Ovary (tissue), 3 donors: ENCODE results near the gene TFDP1.

Experiments
- POLR2A ChIP-seq: fragments of 450-650 bp; IDR thresholded peaks from one replicate; pipeline ENCODE4 v1.6.1; 2017; ENCODE audit warnings: antibody characterized with exemption, mild to moderate bottlenecking, moderate library complexity
- TF ChIP-seq, protein P1 (sequence below), 3 donors: fragments of 450-650 bp in 2 of 3; fragments of 200-600 bp in 1 of 3; IDR thresholded peaks; one replicate each; pipeline versions ENCODE4 v1.5.1 to v1.8.0; 2016 to 2022; ENCODE audit warnings: antibody characterized with exemption in 3 of 3, mild to moderate bottlenecking in 1 of 3
- donor health status: DM: no; HTN: no; CAD: no.

DNA sequence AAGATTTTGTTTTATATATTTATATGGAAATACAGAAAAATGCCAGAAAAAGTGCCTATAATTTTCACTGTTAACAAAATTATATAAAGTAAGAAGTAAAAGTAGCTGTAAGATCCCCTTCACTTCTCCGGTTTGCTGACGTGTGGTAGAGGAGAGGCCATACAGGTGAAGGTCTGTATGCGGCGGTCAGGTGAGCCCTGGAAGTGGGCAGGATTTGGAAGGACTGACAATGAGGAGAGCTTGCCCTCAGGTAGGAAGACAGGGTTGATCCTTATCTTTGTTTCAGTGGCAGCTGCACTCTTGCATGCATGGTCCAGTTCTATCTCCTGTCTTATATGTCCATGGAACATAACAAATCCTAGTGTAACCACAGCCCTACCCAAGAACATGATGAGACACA is 16.9 kb upstream of the TFDP1 start:
- TF ChIP-seq, protein P1, sequence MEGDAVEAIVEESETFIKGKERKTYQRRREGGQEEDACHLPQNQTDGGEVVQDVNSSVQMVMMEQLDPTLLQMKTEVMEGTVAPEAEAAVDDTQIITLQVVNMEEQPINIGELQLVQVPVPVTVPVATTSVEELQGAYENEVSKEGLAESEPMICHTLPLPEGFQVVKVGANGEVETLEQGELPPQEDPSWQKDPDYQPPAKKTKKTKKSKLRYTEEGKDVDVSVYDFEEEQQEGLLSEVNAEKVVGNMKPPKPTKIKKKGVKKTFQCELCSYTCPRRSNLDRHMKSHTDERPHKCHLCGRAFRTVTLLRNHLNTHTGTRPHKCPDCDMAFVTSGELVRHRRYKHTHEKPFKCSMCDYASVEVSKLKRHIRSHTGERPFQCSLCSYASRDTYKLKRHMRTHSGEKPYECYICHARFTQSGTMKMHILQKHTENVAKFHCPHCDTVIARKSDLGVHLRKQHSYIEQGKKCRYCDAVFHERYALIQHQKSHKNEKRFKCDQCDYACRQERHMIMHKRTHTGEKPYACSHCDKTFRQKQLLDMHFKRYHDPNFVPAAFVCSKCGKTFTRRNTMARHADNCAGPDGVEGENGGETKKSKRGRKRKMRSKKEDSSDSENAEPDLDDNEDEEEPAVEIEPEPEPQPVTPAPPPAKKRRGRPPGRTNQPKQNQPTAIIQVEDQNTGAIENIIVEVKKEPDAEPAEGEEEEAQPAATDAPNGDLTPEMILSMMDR (IDR thresholded peaks at IDR 0.05), result no peak
- TF ChIP-seq POLR2A, result no peak
